OCI-LY7 (cell line): Measurements from ENCODE around the gene LMNTD2.

Experiments used
- EZH2phosphoT487 ChIP-seq: fragments of 200-600 bp; sonication (generic); IDR thresholded peaks from 2 replicates; pipeline ENCODE4 v1.6.1; 2018; ENCODE audit warnings: low read depth, borderline replicate concordance, mild to moderate bottlenecking, mixed run types, antibody characterized with exemption, low read length, moderate library complexity, mixed read lengths
- TF ChIP-seq, protein P1 (sequence below): fragments of 200-600 bp; sonication (generic); conservative IDR thresholded peaks from 2 replicates; pipeline ENCODE4 v1.5.1; 2014; ENCODE audit warnings: mild to moderate bottlenecking, antibody characterized with exemption, low read length, moderate library complexity, mixed read lengths

DNA sequence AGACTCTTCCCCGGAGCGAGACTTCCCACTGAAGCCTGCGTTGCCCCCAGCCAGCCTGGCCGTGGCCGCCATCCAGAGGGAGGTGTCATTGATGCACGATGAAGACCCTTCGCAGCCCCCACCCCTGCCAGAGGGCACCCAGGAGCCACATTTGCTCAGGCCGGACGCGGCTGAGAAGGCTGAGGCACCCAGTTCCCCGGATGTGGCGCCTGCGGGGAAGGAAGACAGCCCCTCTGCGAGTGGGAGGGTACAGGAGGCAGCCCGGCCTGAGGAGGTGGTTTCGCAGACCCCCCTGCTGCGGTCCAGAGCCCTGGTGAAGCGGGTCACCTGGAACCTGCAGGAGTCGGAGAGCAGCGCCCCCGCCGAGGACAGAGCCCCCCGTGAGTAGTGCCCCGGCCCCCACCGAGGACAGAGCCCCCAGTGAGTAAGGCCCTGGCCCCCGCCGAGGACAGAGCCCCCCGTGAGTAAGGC, 48.8 kb upstream of the LMNTD2 start:
- TF ChIP-seq, protein P1, sequence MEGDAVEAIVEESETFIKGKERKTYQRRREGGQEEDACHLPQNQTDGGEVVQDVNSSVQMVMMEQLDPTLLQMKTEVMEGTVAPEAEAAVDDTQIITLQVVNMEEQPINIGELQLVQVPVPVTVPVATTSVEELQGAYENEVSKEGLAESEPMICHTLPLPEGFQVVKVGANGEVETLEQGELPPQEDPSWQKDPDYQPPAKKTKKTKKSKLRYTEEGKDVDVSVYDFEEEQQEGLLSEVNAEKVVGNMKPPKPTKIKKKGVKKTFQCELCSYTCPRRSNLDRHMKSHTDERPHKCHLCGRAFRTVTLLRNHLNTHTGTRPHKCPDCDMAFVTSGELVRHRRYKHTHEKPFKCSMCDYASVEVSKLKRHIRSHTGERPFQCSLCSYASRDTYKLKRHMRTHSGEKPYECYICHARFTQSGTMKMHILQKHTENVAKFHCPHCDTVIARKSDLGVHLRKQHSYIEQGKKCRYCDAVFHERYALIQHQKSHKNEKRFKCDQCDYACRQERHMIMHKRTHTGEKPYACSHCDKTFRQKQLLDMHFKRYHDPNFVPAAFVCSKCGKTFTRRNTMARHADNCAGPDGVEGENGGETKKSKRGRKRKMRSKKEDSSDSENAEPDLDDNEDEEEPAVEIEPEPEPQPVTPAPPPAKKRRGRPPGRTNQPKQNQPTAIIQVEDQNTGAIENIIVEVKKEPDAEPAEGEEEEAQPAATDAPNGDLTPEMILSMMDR: no peak
- no peak for TF ChIP-seq EZH2phosphoT487
